Measurements from ENCODE around the gene CHST3. TPM values are rescaled to one million over a fixed set of nuclear protein-coding genes. Genes with fewer than 3 reads are reported as not detected.

CHST3 gene
- polyA plus RNA-seq, 1 donor (not counting 4 experiments of a cell fraction or from before 2014, with no cell fraction given), result 12.0 TPM

DNA sequence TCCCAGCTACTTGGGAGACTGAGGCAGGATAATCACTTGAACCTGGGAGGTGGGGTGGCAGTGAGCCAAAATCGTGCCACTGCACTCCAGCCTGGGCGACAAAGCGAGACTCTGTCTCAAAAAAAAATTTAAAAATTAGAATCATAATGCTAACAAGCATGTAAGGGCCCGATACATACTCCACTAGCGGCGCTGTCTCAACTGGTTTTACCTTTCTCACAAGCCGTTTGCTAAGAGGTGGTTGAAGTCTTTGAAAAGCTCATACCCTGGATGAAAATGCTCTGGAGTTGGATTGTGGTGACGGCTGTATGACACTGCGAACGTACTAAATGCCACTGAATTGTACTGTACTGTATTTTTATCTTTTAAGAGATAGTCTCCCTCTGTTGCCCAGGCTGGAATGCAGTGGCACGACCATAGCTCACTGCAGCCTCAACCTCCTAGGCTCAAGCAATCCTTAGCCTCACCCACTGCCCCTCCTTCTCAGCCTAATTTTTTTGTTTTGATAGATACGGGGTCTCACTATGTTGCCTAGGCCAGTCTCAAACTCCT, 94.2 kb downstream of the CHST3 start:
- H3K4me1 ChIP-seq (ENCODE audit: control insufficient read depth, extremely low read depth, insufficient read depth, low read length), result peaks cover under 1% of the 10 kb centered on the region
- no peaks in the 10 kb centered on the region for H3K79me2 ChIP-seq (ENCODE audit: control insufficient read depth, insufficient read depth, low read length)
- dilution Hi-C loops (cut with MboI; ENCODE audit: extremely low pct_ligation_motif_present, low sequenced_read_pairs), result no loop called here
- peaks cover 13% of the 10 kb centered on the region for H3K27me3 ChIP-seq (ENCODE audit: control insufficient read depth, extremely low read depth, insufficient read depth, low read length)
- no peak overlapping the region for H3K27ac ChIP-seq (ENCODE audit: control insufficient read depth, insufficient read depth, low read length)
- FAIRE-seq (no peak), DNase-seq (ENCODE audit: low read depth, low spot score) (no peak)
- no peak overlapping the region for H3K9ac ChIP-seq (ENCODE audit: control insufficient read depth, extremely low read depth, insufficient read depth, low read length)
- no peaks in the 10 kb centered on the region for H4K20me1 ChIP-seq (ENCODE audit: control insufficient read depth, extremely low read depth, insufficient read depth, low read length)
- H3K9me1 ChIP-seq (ENCODE audit: control insufficient read depth, extremely low read depth, insufficient read depth, low read length), result no peaks in the 10 kb centered on the region
- no peak overlapping the region for H3K4me3 ChIP-seq (ENCODE audit: control insufficient read depth in 2 of 3, extremely low read depth in 1 of 3, insufficient read depth in 2 of 3, low read depth in 1 of 3, low read length in 3 of 3)
- no peak overlapping the region for H2AFZ ChIP-seq (ENCODE audit: control insufficient read depth, low read length)
- no peaks in the 10 kb centered on the region for H3K36me3 ChIP-seq (ENCODE audit: control insufficient read depth in 2 of 2, extremely low read depth in 1 of 2, insufficient read depth in 2 of 2, low read length in 2 of 2)
- H3K9me3 ChIP-seq (ENCODE audit: control insufficient read depth, low read depth, low read length), result no peaks in the 10 kb centered on the region
- no peak overlapping the region for H3K4me2 ChIP-seq (ENCODE audit: control insufficient read depth, extremely low read depth, insufficient read depth, low read depth, low read length)
- TF ChIP-seq CTCF (optimal IDR thresholded peaks at IDR 0.05 in 1 of 3, IDR thresholded peaks at IDR 0.05 in 1 of 3, conservative IDR thresholded peaks at IDR 0.05 in 1 of 3; ENCODE audit: extremely low read depth in 1 of 3, insufficient read depth in 2 of 3, low read length in 3 of 3) (no peak), EZH2 (IDR thresholded peaks at IDR 0.05; ENCODE audit: low read length) (no peak)

DNA sequence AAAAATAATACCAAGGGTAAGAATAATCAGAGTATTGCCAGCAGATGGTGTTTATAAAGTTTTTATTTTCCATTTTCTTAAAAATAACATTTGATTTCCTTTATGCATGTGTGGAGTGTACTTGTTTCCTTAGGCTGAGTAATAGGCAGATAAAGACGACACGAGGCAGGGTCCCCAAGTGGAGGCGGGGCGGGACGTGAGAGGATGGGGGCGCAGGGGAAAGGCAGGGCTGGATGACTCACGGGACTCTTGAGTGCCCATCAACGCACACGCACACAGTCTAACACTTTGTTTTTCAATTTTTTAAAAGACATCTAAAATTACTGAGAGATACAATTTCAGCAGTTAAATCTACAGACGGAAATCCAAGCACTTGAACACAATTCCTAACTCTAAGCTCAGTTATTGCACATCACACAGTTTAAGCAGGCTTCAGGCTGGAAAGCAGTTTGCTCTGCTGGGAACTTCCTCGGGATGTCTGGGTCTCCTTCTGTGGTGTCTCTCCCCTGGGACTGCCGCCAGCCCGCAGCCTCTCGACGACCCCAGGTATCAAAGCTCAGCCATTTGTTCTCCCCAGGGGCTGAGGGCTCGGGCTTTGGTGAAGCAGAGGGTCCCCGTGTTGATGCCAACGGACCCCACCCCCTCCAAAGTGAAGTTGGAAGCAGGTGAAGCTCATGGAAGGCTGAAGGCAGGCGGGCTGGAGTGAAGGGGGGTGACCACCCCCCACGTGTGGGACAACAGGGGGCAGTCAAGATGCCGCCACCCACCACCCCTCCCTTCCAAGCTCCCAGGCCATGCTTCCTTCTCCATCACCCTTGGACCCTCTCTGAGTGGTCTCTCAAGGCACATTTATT, 95.0 kb downstream of the CHST3 start:
- Histone ChIP-seq H2AFZ (ENCODE audit: control insufficient read depth, low read length) (no peak overlapping the region), H3K36me3 (ENCODE audit: control insufficient read depth in 2 of 2, extremely low read depth in 1 of 2, insufficient read depth in 2 of 2, low read length in 2 of 2) (no peaks in the 10 kb centered on the region), H3K4me2 (ENCODE audit: control insufficient read depth, extremely low read depth, insufficient read depth, low read depth, low read length) (no peak overlapping the region), H3K4me3 (ENCODE audit: control insufficient read depth in 2 of 3, extremely low read depth in 1 of 3, insufficient read depth in 2 of 3, low read depth in 1 of 3, low read length in 3 of 3) (no peak overlapping the region), H3K9me1 (ENCODE audit: control insufficient read depth, extremely low read depth, insufficient read depth, low read length) (no peaks in the 10 kb centered on the region), H4K20me1 (ENCODE audit: control insufficient read depth, extremely low read depth, insufficient read depth, low read length) (no peaks in the 10 kb centered on the region), H3K4me1 (ENCODE audit: control insufficient read depth, extremely low read depth, insufficient read depth, low read length) (peaks cover 6% of the 10 kb centered on the region), H3K9me3 (ENCODE audit: control insufficient read depth, low read depth, low read length) (no peaks in the 10 kb centered on the region), H3K9ac (ENCODE audit: control insufficient read depth, extremely low read depth, insufficient read depth, low read length) (no peak overlapping the region), H3K27me3 (ENCODE audit: control insufficient read depth, extremely low read depth, insufficient read depth, low read length) (peaks cover 13% of the 10 kb centered on the region), H3K27ac (ENCODE audit: control insufficient read depth, insufficient read depth, low read length) (no peak overlapping the region), H3K79me2 (ENCODE audit: control insufficient read depth, insufficient read depth, low read length) (no peaks in the 10 kb centered on the region)
- DNase-seq (ENCODE audit: low read depth, low spot score) (no peak), FAIRE-seq (no peak)
- TF ChIP-seq EZH2 (IDR thresholded peaks at IDR 0.05; ENCODE audit: low read length) (no peak), CTCF (optimal IDR thresholded peaks at IDR 0.05 in 1 of 3, IDR thresholded peaks at IDR 0.05 in 1 of 3, conservative IDR thresholded peaks at IDR 0.05 in 1 of 3; ENCODE audit: extremely low read depth in 1 of 3, insufficient read depth in 2 of 3, low read length in 3 of 3) (no peak)
- dilution Hi-C loops (cut with MboI; ENCODE audit: extremely low pct_ligation_motif_present, low sequenced_read_pairs), result no loop called here

Measured in keratinocyte (primary cell).